Naive thymus-derived CD8-positive, alpha-beta T cell (primary cell): ENCODE measurements around the gene PRKCSH. TPM values are rescaled to one million over a fixed set of nuclear protein-coding genes. Genes with fewer than 3 reads are reported as not detected.

Source experiments
- ATAC-seq, 2 donors: fragments of 150-1000 bp; cut with Tn5 transposase in 1 of 2; sonication (Bioruptor Pico), chemical (Tn5 transposase) in 1 of 2; 1 replicate in 1 of 2; 2 replicates in 1 of 2; pipeline ENCODE4 v1.10.0; 2021; ENCODE audit warnings: mild to moderate bottlenecking in 2 of 2, moderate library complexity in 2 of 2
- POLR2A ChIA-PET: fragments of 350-600 bp; sonication (Branson Sonifier 250); formaldehyde crosslinking; loops from one replicate; lab custom pipeline; 2021; ENCODE audit warnings: antibody characterized with exemption; lab: Charles Lee
- DNase-seq, 10 donors: peaks; one replicate each; pipeline versions ENCODE4 v3.0.0 to v3.0.0-alpha.2; 2020 to 2022
- H3K27ac Mint-ChIP-seq, 10 donors: one replicate each; pipeline ENCODE4 v1.8.0; 2020 to 2022; ENCODE audit warnings: mild to moderate bottlenecking in 10 of 10, mixed read lengths in 10 of 10, moderate library complexity in 4 of 10, inconsistent platforms in 1 of 10
- H3K27me3 Mint-ChIP-seq, 5 donors: one replicate each; pipeline ENCODE4 v1.8.0; 2021 to 2022; ENCODE audit warnings: mixed read lengths in 5 of 5
- H3K36me3 Mint-ChIP-seq, 3 donors: one replicate each; pipeline ENCODE4 v1.8.0; 2020 to 2022; ENCODE audit warnings: mixed read lengths in 3 of 3, mild to moderate bottlenecking in 2 of 3, inconsistent platforms in 1 of 3
- H3K4me1 Mint-ChIP-seq, 4 donors: one replicate each; pipeline ENCODE4 v1.8.0; 2021 to 2022; ENCODE audit warnings: mixed read lengths in 4 of 4
- H3K4me3 Mint-ChIP-seq, 10 donors: one replicate each; pipeline ENCODE4 v1.8.0; 2020 to 2022; ENCODE audit warnings: mild to moderate bottlenecking in 10 of 10, mixed read lengths in 10 of 10, moderate library complexity in 6 of 10, inconsistent platforms in 1 of 10
- H3K9me3 Mint-ChIP-seq, 9 donors: one replicate each; pipeline ENCODE4 v1.8.0; 2020 to 2022; ENCODE audit warnings: mixed read lengths in 9 of 9, mild to moderate bottlenecking in 3 of 9, inconsistent platforms in 1 of 9, moderate library complexity in 1 of 9
- polyA plus RNA-seq, 3 donors: library from polyadenylated mRNA; unstranded; fragments of 300-500 nt; fragmentation: Illumina TruSeq; gene quantifications; one replicate each; pipeline ENCODE4 v1.2.3, GENCODE V29; 2021
- total RNA-seq, 8 experiments: library from RNA in 2 of 8; stranded (reverse) in 2 of 8; gene quantifications; one replicate each; pipeline ENCODE4 v1.2.3 and lab custom pipeline; 2021 to 2026

PRKCSH gene
- total RNA-seq, result 100 to 1,000 TPM; 252 to 262 TPM
- polyA plus RNA-seq, result 10 to 100 TPM; 23.5 to 58.7 (median 28.0) TPM
- 116 to 165 (median 152) reads per million in 6 experiments for total RNA-seq (lab: John Stamatoyannopoulos, UW)

- peak; percentile 95 to 96 for ATAC-seq
- Mint-ChIP-seq H3K27me3 (peaks cover 0 to 8% (median 2%) of the 10 kb centered on the region in 5 donors), H3K4me3 (peak within 1 kb of the TSS; percentile 98 to 100 (median 99)), H3K27ac (peak within 1 kb of the TSS; percentile 93 to 99 (median 98)), H3K4me1 (peaks cover 8 to 37% (median 22%) of the 10 kb centered on the region in 4 donors), H3K36me3 (peaks cover 0 to 34% (median 7%) of the 10 kb centered on the region in 3 donors), H3K9me3 (no peaks in the 10 kb centered on the region)
- DNase-seq, result peak; percentile 86 to 99 (median 98)
- POLR2A ChIA-PET, result interaction anchor here (1.0 to 3.3 kb wide), 6 partner anchors 12 to 717 kb away, joined by 3 to 31 read pairs (median 6); partner anchors contain the start of genes CCDC159, DNM2, SWSAP1 and TMEM205
These were observed at the start of gene PRKCSH, which contains the start of gene ODAD3 for GRCh38 chr19:11435057-11435832. PRKCSH (plus strand) TSS chr19:11435635; CDS start chr19:11436118, 483 bp downstream. ODAD3 (minus strand) TSS chr19:11435121; CDS start chr19:11435016, 105 bp downstream.

GRCh38 chr19:11387162-11388034 is 48.0 kb upstream of the PRKCSH start:
- ATAC-seq, result peak in 1 of 2 donors; percentile 72
- peaks cover 3 to 22% (median 14%) of the 10 kb centered on the region in 4 donors for H3K4me1 Mint-ChIP-seq
- POLR2A ChIA-PET, result interaction anchor here (1.6 kb wide), 1 partner anchor 10 kb away, joined by 5 read pairs; no protein-coding TSS in a partner anchor
- no peak for DNase-seq
- no peak overlapping the region for H3K4me3 Mint-ChIP-seq
- H3K36me3 Mint-ChIP-seq, result no peaks in the 10 kb centered on the region
- H3K9me3 Mint-ChIP-seq, result peaks cover 0 to 9% (median 0%) of the 10 kb centered on the region in 9 donors
- peaks cover 1 to 11% (median 6%) of the 10 kb centered on the region in 5 donors for H3K27me3 Mint-ChIP-seq
- H3K27ac Mint-ChIP-seq, result peak overlapping the region in 1 of 10 donors; percentile 61

- ATAC-seq, result no peak
- no peak overlapping the region for H3K4me3 Mint-ChIP-seq
- H3K4me1 Mint-ChIP-seq, result peaks cover 3 to 8% (median 6%) of the 10 kb centered on the region in 4 donors
- peaks cover 0 to 6% (median 3%) of the 10 kb centered on the region in 5 donors for H3K27me3 Mint-ChIP-seq
- POLR2A ChIA-PET, result no interaction called here
- H3K27ac Mint-ChIP-seq, result no peak overlapping the region
- DNase-seq, result no peak
- no peaks in the 10 kb centered on the region for H3K36me3 Mint-ChIP-seq
- peaks cover 0 to 9% (median 0%) of the 10 kb centered on the region in 9 donors for H3K9me3 Mint-ChIP-seq
These were observed 45.1 kb upstream of the PRKCSH start for GRCh38 chr19:11390359-11390758.

GRCh38 chr19:11390933-11391680 is 44.3 kb upstream of the PRKCSH start:
- peaks cover 4 to 8% (median 6%) of the 10 kb centered on the region in 4 donors for H3K4me1 Mint-ChIP-seq
- H3K9me3 Mint-ChIP-seq, result peaks cover 0 to 9% (median 0%) of the 10 kb centered on the region in 9 donors
- ATAC-seq, result no peak
- no peaks in the 10 kb centered on the region for H3K36me3 Mint-ChIP-seq
- no peak overlapping the region for H3K4me3 Mint-ChIP-seq
- DNase-seq, result no peak
- no peak overlapping the region for H3K27ac Mint-ChIP-seq
- POLR2A ChIA-PET, result interaction anchor here (0.7 to 1.0 kb wide), 2 partner anchors 17 to 45 kb away, joined by 3 to 4 read pairs; partner anchors contain the start of genes CCDC159, SWSAP1 and TMEM205
- H3K27me3 Mint-ChIP-seq, result peaks cover 0 to 10% (median 4%) of the 10 kb centered on the region in 5 donors

GRCh38 chr19:11397089-11397610 is 38.3 kb upstream of the PRKCSH start:
- Mint-ChIP-seq H3K9me3 (peaks cover 0 to 3% (median 0%) of the 10 kb centered on the region in 9 donors), H3K4me3 (no peak overlapping the region), H3K27ac (no peak overlapping the region), H3K27me3 (peaks cover 4 to 21% (median 8%) of the 10 kb centered on the region in 5 donors), H3K36me3 (no peaks in the 10 kb centered on the region), H3K4me1 (peaks cover 0 to 4% (median 0%) of the 10 kb centered on the region in 4 donors)
- POLR2A ChIA-PET, result no interaction called here
- ATAC-seq (no peak), DNase-seq (peak in 1 of 10 donors; percentile 59)

- peaks cover 0 to 4% (median 0%) of the 10 kb centered on the region in 4 donors for H3K4me1 Mint-ChIP-seq
- POLR2A ChIA-PET, result no interaction called here
- DNase-seq (no peak), ATAC-seq (no peak)
- peaks cover 0 to 3% (median 0%) of the 10 kb centered on the region in 9 donors for H3K9me3 Mint-ChIP-seq
- H3K36me3 Mint-ChIP-seq, result no peaks in the 10 kb centered on the region
- no peak overlapping the region for H3K4me3 Mint-ChIP-seq
- no peak overlapping the region for H3K27ac Mint-ChIP-seq
- H3K27me3 Mint-ChIP-seq, result peaks cover 4 to 18% (median 8%) of the 10 kb centered on the region in 5 donors
These were observed 35.8 kb upstream of the PRKCSH start for GRCh38 chr19:11399667-11400066.

- POLR2A ChIA-PET, result no interaction called here
- Mint-ChIP-seq H3K27me3 (peaks cover 3 to 14% (median 4%) of the 10 kb centered on the region in 5 donors), H3K9me3 (peaks cover 0 to 3% (median 0%) of the 10 kb centered on the region in 9 donors), H3K27ac (peak overlapping the region in 1 of 10 donors; percentile 56), H3K4me3 (no peak overlapping the region), H3K4me1 (no peaks in the 10 kb centered on the region), H3K36me3 (no peaks in the 10 kb centered on the region)
- DNase-seq (no peak), ATAC-seq (no peak)
These were observed 34.6 kb upstream of the PRKCSH start for GRCh38 chr19:11400798-11401197.

- Mint-ChIP-seq H3K4me3 (no peak overlapping the region), H3K4me1 (peaks cover 0 to 2% (median 0%) of the 10 kb centered on the region in 4 donors), H3K36me3 (no peaks in the 10 kb centered on the region), H3K9me3 (no peaks in the 10 kb centered on the region), H3K27ac (peak overlapping the region in 1 of 10 donors; percentile 53), H3K27me3 (peaks cover 3 to 20% (median 7%) of the 10 kb centered on the region in 5 donors)
- POLR2A ChIA-PET, result interaction anchor here (1.0 to 1.1 kb wide), 2 partner anchors 19 to 21 kb away, joined by 3 to 4 read pairs; no protein-coding TSS in a partner anchor
- DNase-seq (no peak), ATAC-seq (no peak)
These were observed 33.5 kb upstream of the PRKCSH start for GRCh38 chr19:11401808-11402543.

GRCh38 chr19:11404588-11405222 is 30.7 kb upstream of the PRKCSH start:
- peaks cover 0 to 2% (median 0%) of the 10 kb centered on the region in 4 donors for H3K4me1 Mint-ChIP-seq
- POLR2A ChIA-PET, result no interaction called here

GRCh38 chr19:11405846-11406643 is 29.4 kb upstream of the PRKCSH start:
- Mint-ChIP-seq H3K27me3 (peaks cover 0 to 31% (median 12%) of the 10 kb centered on the region in 5 donors), H3K9me3 (no peaks in the 10 kb centered on the region), H3K27ac (no peak overlapping the region), H3K4me1 (peaks cover 0 to 2% (median 0%) of the 10 kb centered on the region in 4 donors), H3K4me3 (no peak overlapping the region), H3K36me3 (no peaks in the 10 kb centered on the region)
- peak; percentile 56 to 76 for ATAC-seq
- DNase-seq, result peak in 2 of 10 donors; percentile 26 to 27
- POLR2A ChIA-PET, result interaction anchor here (0.7 kb wide), 1 partner anchor 114 kb away, joined by 3 read pairs; no protein-coding TSS in a partner anchor

More at GRCh38 chr19:11404588-11405222, 30.7 kb upstream of the PRKCSH start:
- Mint-ChIP-seq H3K4me3 (no peak overlapping the region), H3K27me3 (peaks cover 3 to 33% (median 17%) of the 10 kb centered on the region in 5 donors), H3K9me3 (no peaks in the 10 kb centered on the region), H3K27ac (no peak overlapping the region), H3K36me3 (no peaks in the 10 kb centered on the region)
- ATAC-seq (no peak), DNase-seq (no peak)
